Prostate gland (tissue), 2 donors: ENCODE measurements around the gene ADGRB3. TPM values are rescaled to one million over a fixed set of nuclear protein-coding genes. Genes with fewer than 3 reads are reported as not detected.

Experiments used
- DNase-seq: peaks from one replicate; pipeline ENCODE4 v3.0.0-alpha.2; 2019; ENCODE audit warnings: low spot score
- H3K27ac ChIP-seq, 2 donors: fragments of 200-600 bp; sonication (generic); 2 replicates each; pipeline ENCODE4 v1.5.1; 2017 to 2019
- H3K27me3 ChIP-seq: fragments of 200-600 bp; sonication (generic); replicated peaks from 2 replicates; pipeline ENCODE4 v1.5.1; 2019; ENCODE audit not compliant: insufficient read depth
- H3K36me3 ChIP-seq, 2 donors: fragments of 200-600 bp; sonication (generic); 1 replicate in 1 of 2; 2 replicates in 1 of 2; pipeline versions ENCODE4 v1.5.1 to v1.8.1; 2017 to 2019
- H3K4me1 ChIP-seq: fragments of 200-600 bp; sonication (generic); replicated peaks from 2 replicates; pipeline ENCODE4 v1.5.1; 2019
- H3K4me3 ChIP-seq, 2 donors: fragments of 200-600 bp; sonication (generic); 2 replicates each; pipeline ENCODE4 v1.5.1; 2017 to 2019
- H3K9me3 ChIP-seq: fragments of 200-600 bp; sonication (generic); 2 replicates; pipeline ENCODE4 v1.5.1; 2017
- CTCF ChIP-seq, 4 experiments: fragments of 200-600 bp in 2 of 4; fragments of 450-650 bp in 2 of 4; sonication (generic) in 2 of 4; IDR thresholded peaks; 1 replicate in 3 of 4; 2 replicates in 1 of 4; pipeline ENCODE4 v1.5.1; 2016 to 2019; ENCODE audit warnings: antibody characterized with exemption in 4 of 4, mild to moderate bottlenecking in 2 of 4, moderate library complexity in 2 of 4
- POLR2A ChIP-seq: fragments of 450-650 bp; IDR thresholded peaks from one replicate; pipeline ENCODE4 v1.6.1; 2016; ENCODE audit warnings: antibody characterized with exemption, mild to moderate bottlenecking
- POLR2AphosphoS5 ChIP-seq: sonication (generic); formaldehyde crosslinking; IDR thresholded peaks from one replicate; pipeline ENCODE4 v1.6.1; 2017; ENCODE audit warnings: antibody characterized with exemption
- WGBS: methylation state at CpG from one replicate; pipeline ENCODE4 v1.1.5; 2018; 5-methylcytosine and 5-hydroxymethylcytosine counted together
- intact Hi-C: fragments of 100-400 bp; cut with DNase I; formaldehyde crosslinking; loops from one replicate; pipeline ENCODE4 v1.14.2; 2022
- total RNA-seq, 2 donors: library from RNA; depleted of rRNA; stranded (reverse); fragments of >200 nt; gene quantifications; one replicate each; pipeline ENCODE4 v1.1.0, GENCODE V29; 2016

ADGRB3 gene
- total RNA-seq, 2 donors from 2014 or later = 0.59 to 3.1 TPM

- no peak for DNase-seq
- no peak for TF ChIP-seq POLR2AphosphoS5
- no peak for TF ChIP-seq CTCF (IDR thresholded peaks at IDR 0.05)
- no peak for TF ChIP-seq POLR2A
- intact Hi-C loops = no loop called here
- Histone ChIP-seq H3K4me1 (no peaks in the 10 kb centered on the region), H3K36me3 (no peaks in the 10 kb centered on the region), H3K27ac (no peak overlapping the region), H3K27me3 (no peaks in the 10 kb centered on the region), H3K4me3 (no peak overlapping the region), H3K9me3 (no peaks in the 10 kb centered on the region)
- 97% methylated on average over 1 of the region's 1 CpG for WGBS
Measured at GRCh38 chr6:69096681-69097080, 461.6 kb downstream of the ADGRB3 start.

GRCh38 chr6:69097948-69098347 lies 462.9 kb downstream of the ADGRB3 start:
- H3K4me3 ChIP-seq = no peak overlapping the region
- H3K9me3 ChIP-seq = no peaks in the 10 kb centered on the region
- TF ChIP-seq POLR2AphosphoS5 (no peak), CTCF (IDR thresholded peaks at IDR 0.05) (no peak), POLR2A (no peak)
- no peaks in the 10 kb centered on the region for H3K4me1 ChIP-seq
- intact Hi-C loops = no loop called here
- H3K36me3 ChIP-seq = no peaks in the 10 kb centered on the region
- DNase-seq = no peak
- no peaks in the 10 kb centered on the region for H3K27me3 ChIP-seq
- H3K27ac ChIP-seq = no peak overlapping the region

- no peak overlapping the region for H3K4me3 ChIP-seq
Measured at GRCh38 chr6:69098910-69099309, 463.8 kb downstream of the ADGRB3 start.

GRCh38 chr6:69100772-69101171 lies 465.7 kb downstream of the ADGRB3 start:
- 93% methylated on average over 2 of the region's 3 CpGs for WGBS
- no peaks in the 10 kb centered on the region for H3K27me3 ChIP-seq
- H3K27ac ChIP-seq = no peak overlapping the region
- no peak overlapping the region for H3K4me3 ChIP-seq
- H3K36me3 ChIP-seq = no peaks in the 10 kb centered on the region
- intact Hi-C loops = no loop called here
- no peak for DNase-seq
- no peaks in the 10 kb centered on the region for H3K9me3 ChIP-seq
- no peaks in the 10 kb centered on the region for H3K4me1 ChIP-seq
- TF ChIP-seq CTCF (IDR thresholded peaks at IDR 0.05) (no peak), POLR2A (no peak), POLR2AphosphoS5 (no peak)

More at GRCh38 chr6:69098910-69099309, 463.8 kb downstream of the ADGRB3 start:
- H3K9me3 ChIP-seq = no peaks in the 10 kb centered on the region
- TF ChIP-seq POLR2A (no peak), CTCF (IDR thresholded peaks at IDR 0.05) (no peak), POLR2AphosphoS5 (no peak)
- no peak for DNase-seq
- H3K36me3 ChIP-seq = no peaks in the 10 kb centered on the region
- intact Hi-C loops = no loop called here
- H3K27ac ChIP-seq = no peak overlapping the region
- H3K4me1 ChIP-seq = no peaks in the 10 kb centered on the region
- H3K27me3 ChIP-seq = no peaks in the 10 kb centered on the region

GRCh38 chr6:69102416-69102815 lies 467.3 kb downstream of the ADGRB3 start:
- no peak for DNase-seq
- no peaks in the 10 kb centered on the region for H3K4me1 ChIP-seq
- no peak overlapping the region for H3K4me3 ChIP-seq
- WGBS = 73% methylated on average over 2 of the region's 2 CpGs
- no peaks in the 10 kb centered on the region for H3K36me3 ChIP-seq
- no peaks in the 10 kb centered on the region for H3K27me3 ChIP-seq
- H3K27ac ChIP-seq = no peak overlapping the region
- intact Hi-C loops = no loop called here
- no peaks in the 10 kb centered on the region for H3K9me3 ChIP-seq
- TF ChIP-seq POLR2A = no peak
- TF ChIP-seq POLR2AphosphoS5 = no peak
- no peak for TF ChIP-seq CTCF (IDR thresholded peaks at IDR 0.05)
